Activated CD8-positive, alpha-beta memory T cell treated with anti-CD3 and anti-CD28 coated beads, Interleukin-2, amount 10 ng/mL, durations not matched to agents 7 days and 5 days (primary cell): ENCODE results near the gene CCDC122. TPM values are rescaled to one million over a fixed set of nuclear protein-coding genes. Genes with fewer than 3 reads are reported as not detected.
"Not testable (repeated sequence)": the region's sequence is repeated elsewhere in the genome, so short reads cannot be mapped to it uniquely, and the experiment has no call there.

Source experiments
- ATAC-seq: fragments of 150-1000 bp; cut with Tn5 transposase; one replicate; pipeline ENCODE4 v1.10.0; 2021; ENCODE audit warnings: moderate library complexity
- CTCF ChIA-PET: fragments of 350-600 bp; sonication (Branson Sonifier 250); formaldehyde crosslinking; loops from one replicate; lab custom pipeline; 2021; ENCODE audit warnings: antibody characterized with exemption; lab: Charles Lee
- DNase-seq: peaks from one replicate; pipeline ENCODE4 v3.0.0-alpha.2; 2020
- H3K27ac Mint-ChIP-seq: one replicate; pipeline ENCODE4 v1.8.0; 2021; ENCODE audit warnings: mild to moderate bottlenecking, mixed read lengths
- H3K27me3 Mint-ChIP-seq: one replicate; pipeline ENCODE4 v1.8.0; 2021; ENCODE audit warnings: mixed read lengths
- H3K36me3 Mint-ChIP-seq: one replicate; pipeline ENCODE4 v1.8.0; 2021; ENCODE audit warnings: mild to moderate bottlenecking, mixed read lengths
- H3K4me1 Mint-ChIP-seq: one replicate; pipeline ENCODE4 v1.8.0; 2021; ENCODE audit warnings: mixed read lengths
- H3K4me3 Mint-ChIP-seq: one replicate; pipeline ENCODE4 v1.8.0; 2021; ENCODE audit warnings: mild to moderate bottlenecking, moderate library complexity, mixed read lengths
- H3K9me3 Mint-ChIP-seq: one replicate; pipeline ENCODE4 v1.8.0; 2022; ENCODE audit warnings: low read depth, mixed read lengths
- total RNA-seq, 2 experiments: library from RNA; stranded (reverse); gene quantifications; one replicate each; pipeline ENCODE4 v1.2.3, GENCODE V29; 2021

Gene CCDC122
- total RNA-seq, 2 experiments from 2014 or later: 1.3 to 2.0 TPM

DNA sequence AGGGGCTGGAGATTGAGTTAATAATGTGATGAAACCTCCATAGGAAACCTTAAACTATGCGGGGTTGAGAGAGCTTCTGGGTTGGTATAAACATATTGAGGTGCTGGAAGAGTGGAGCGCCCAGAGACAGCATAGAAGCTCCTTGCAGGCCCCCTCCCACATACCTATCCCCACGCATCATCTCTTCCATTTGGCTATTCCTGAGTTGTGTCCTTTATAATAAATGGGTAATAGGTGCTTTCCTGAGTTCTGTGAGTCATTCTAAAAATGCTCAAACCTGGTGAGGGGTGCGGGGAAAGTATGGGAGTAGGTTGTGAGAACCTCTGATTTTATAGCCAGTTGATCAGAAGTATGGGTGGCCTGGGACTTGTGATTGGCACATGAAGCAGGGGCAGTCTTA is 14.6 kb downstream of the CCDC122 start:
- CTCF ChIA-PET: interaction anchor here (0.6 kb wide), 1 partner anchor 896 kb away, joined by 3 read pairs; no protein-coding TSS in a partner anchor
- no peak for ATAC-seq
- Mint-ChIP-seq H3K4me1 (no peaks in the 10 kb centered on the region), H3K27me3 (no peaks in the 10 kb centered on the region), H3K27ac (no peak overlapping the region), H3K9me3 (no peaks in the 10 kb centered on the region), H3K36me3 (no peaks in the 10 kb centered on the region), H3K4me3 (no peak overlapping the region)
- no peak for DNase-seq

DNA sequence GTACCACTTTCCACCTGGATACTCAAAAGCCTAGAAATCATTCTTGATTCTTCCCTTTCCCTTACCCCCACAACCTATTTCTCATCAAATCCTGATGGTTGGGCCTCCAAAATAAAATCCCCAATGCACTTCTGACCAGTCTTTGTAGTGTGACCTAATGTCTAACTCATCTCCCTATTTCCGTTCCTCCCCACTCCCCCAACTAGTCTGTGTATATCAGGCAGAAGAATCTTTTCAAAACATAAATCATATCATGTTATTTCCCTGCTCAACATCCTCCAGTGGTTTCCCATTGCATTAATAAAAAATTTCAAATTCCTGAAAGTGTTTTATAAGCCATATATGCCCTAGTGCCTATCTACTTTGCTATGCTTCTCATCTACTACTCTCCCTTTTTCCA is 17.7 kb downstream of the CCDC122 start:
- H3K27me3 Mint-ChIP-seq: no peaks in the 10 kb centered on the region
- no peaks in the 10 kb centered on the region for H3K9me3 Mint-ChIP-seq
- no peak for ATAC-seq
- H3K36me3 Mint-ChIP-seq: no peaks in the 10 kb centered on the region
- H3K4me3 Mint-ChIP-seq: no peak overlapping the region
- H3K4me1 Mint-ChIP-seq: no peaks in the 10 kb centered on the region
- no peak for DNase-seq
- no peak overlapping the region for H3K27ac Mint-ChIP-seq
- CTCF ChIA-PET: no interaction called here

DNA sequence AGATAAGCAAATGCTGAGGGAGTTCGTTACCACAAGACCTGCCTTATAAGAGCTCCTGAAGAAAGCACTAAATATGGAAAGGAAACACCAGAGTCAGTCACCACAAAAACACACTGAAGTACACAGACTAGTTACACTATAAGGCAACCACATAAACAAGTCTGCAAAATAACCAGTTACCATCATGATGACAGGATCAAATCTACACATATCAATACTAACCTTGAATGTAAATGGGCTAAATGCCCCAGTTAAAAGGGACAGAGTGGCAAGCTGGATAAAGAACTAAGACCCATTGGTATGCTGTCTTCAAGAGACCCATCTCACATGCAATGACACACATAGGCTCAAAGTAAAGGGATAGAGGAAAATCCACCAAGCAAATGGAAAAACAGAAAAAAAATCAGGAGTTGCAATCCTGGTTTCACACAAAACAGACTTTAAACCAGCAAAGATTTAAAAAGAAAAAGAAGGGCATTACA is 26.6 kb downstream of the CCDC122 start:
- H3K36me3 Mint-ChIP-seq: peaks cover 12% of the 10 kb centered on the region
- CTCF ChIA-PET: no interaction called here
- no peak overlapping the region for H3K4me3 Mint-ChIP-seq
- DNase-seq (no peak), ATAC-seq (no peak)
- H3K9me3 Mint-ChIP-seq: peaks cover 31% of the 10 kb centered on the region
- H3K27me3 Mint-ChIP-seq: no peaks in the 10 kb centered on the region
- H3K4me1 Mint-ChIP-seq: no peaks in the 10 kb centered on the region
- no peak overlapping the region for H3K27ac Mint-ChIP-seq

DNA sequence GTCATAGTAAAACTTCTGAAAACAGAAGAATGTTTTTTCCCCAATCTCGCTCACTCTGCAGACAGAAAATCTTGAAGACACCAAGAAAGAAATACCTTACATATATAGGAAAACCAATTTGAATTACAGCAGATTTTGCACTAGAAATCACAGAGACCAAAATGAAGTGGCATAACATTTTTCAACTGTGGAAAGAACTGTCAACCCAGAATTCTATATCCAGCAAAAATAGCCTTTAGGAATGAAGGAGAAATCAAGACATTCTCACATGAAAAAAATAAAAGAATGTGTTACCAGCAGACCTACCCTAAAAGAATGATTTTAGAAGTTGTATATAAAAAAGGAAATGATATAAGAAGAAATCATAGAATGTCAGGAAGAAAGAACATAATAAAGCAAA is 28.7 kb downstream of the CCDC122 start:
- no peak for ATAC-seq
- Mint-ChIP-seq H3K4me1 (no peaks in the 10 kb centered on the region), H3K36me3 (peaks cover 10% of the 10 kb centered on the region), H3K27me3 (no peaks in the 10 kb centered on the region), H3K9me3 (peaks cover 31% of the 10 kb centered on the region), H3K27ac (no peak overlapping the region), H3K4me3 (no peak overlapping the region)
- no peak for DNase-seq
- CTCF ChIA-PET: no interaction called here

DNA sequence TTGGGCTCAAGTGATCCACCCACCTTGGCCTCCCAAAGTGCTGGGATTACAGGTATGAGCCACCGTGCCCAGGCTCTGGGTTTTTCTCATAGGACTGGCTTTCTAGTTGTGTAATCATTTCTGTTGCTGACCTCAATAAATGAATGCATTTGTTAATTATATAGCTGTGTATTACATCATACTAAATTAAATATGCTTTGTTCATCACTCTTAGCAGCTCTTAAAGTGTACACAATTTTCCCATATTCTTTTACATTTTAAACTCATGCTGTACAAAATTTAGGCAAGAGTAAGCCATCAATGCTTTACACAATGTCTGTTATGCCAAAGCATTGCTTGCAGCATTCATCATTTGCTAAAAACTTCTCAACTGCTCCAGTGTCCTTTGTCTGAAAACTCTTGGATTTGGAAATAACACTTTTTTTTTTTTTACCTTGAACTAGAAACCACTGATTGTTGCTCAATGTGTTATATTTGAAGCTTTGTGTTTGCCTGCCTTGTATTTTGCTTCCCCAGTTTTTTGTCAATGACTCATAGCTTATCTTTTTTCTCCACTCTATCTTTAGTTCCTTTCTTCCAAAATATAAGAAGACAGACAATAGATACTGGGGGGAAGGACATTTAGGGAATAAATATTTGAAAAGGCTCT is 31.4 kb downstream of the CCDC122 start:
- H3K4me3 Mint-ChIP-seq: no peak overlapping the region
- H3K4me1 Mint-ChIP-seq: no peaks in the 10 kb centered on the region
- peaks cover 3% of the 10 kb centered on the region for H3K27me3 Mint-ChIP-seq
- DNase-seq (no peak), ATAC-seq (no peak)
- peaks cover 23% of the 10 kb centered on the region for H3K9me3 Mint-ChIP-seq
- CTCF ChIA-PET: no interaction called here
- H3K36me3 Mint-ChIP-seq: peaks cover 8% of the 10 kb centered on the region
- no peak overlapping the region for H3K27ac Mint-ChIP-seq

DNA sequence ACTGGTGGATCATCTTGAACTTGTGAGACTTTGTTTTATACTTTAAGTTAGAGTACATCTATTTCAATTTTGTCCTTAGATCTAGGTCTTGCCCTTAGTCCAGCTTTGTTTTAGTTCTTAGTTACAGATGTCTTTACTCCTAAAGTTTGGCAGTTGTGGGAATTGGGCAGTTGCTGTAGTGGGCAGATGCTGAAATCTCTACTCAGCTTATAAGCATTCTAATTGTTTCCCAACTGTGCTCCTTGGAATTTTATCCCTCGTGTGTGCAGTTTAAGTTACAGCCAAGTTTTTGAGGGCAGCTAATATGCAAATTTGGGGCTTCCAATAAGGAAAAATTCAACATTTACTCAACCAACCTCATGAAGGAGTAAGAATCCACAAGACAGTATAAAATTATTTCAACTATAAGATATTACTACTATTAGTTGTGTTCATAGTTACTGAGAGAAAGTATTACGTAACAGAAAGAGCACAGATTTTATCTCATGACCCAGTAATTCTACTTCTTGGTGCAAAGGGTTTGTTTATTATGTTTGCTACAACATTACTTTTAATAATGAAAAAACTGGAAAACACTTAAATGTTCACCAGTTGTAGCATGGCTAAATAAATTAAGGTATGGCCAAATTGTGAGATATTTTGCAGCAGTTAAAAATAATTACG is 32.9 kb downstream of the CCDC122 start:
- no peak for DNase-seq
- H3K4me3 Mint-ChIP-seq: no peak overlapping the region
- H3K9me3 Mint-ChIP-seq: peaks cover 12% of the 10 kb centered on the region
- peaks cover 3% of the 10 kb centered on the region for H3K27me3 Mint-ChIP-seq
- ATAC-seq: no peak
- CTCF ChIA-PET: no interaction called here
- H3K36me3 Mint-ChIP-seq: peaks cover 2% of the 10 kb centered on the region
- H3K27ac Mint-ChIP-seq: no peak overlapping the region
- no peaks in the 10 kb centered on the region for H3K4me1 Mint-ChIP-seq

DNA sequence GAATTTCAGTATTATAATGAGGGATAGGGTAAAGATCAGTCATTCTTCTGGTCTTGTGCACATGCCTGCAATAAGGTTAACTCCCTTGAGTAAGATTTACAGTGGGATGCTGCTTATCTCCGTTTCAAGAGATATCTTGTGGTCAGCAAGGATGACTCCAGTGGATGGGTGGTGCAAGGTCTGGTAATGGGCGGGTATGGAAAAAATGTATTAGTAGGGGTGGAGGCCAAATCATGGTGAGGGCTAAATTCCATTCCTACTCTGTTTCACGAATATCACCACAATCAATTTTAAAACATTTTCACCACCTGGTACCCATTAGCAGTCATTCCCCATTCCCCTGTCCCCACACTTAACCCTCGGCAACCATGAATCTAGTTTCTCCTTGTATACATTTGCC is 40.6 kb downstream of the CCDC122 start:
- Mint-ChIP-seq H3K27ac (no peak overlapping the region), H3K27me3 (no peaks in the 10 kb centered on the region), H3K4me1 (no peaks in the 10 kb centered on the region), H3K9me3 (peaks cover 1% of the 10 kb centered on the region), H3K4me3 (no peak overlapping the region), H3K36me3 (no peaks in the 10 kb centered on the region)
- ATAC-seq: no peak
- CTCF ChIA-PET: interaction anchor here (0.6 kb wide), 1 partner anchor 596 kb away, joined by 4 read pairs; no protein-coding TSS in a partner anchor
- no peak for DNase-seq

DNA sequence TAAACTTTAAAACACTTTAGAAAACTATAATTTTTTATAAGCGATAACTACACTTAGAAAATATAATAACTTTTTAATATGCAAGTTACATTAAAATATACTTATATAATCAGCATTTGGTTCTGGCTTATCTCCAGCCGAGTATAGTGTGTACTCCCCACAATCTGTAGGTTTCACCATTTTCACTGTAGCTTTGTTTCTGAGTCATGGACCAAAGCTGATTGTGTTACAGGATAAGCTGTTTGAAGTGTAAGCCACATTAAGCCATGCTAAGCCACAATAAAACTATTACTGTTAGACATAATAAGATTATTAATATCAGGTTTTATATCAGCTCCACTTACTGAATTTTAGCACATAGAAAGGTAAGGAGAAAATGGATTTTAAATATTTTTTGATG is 43.8 kb downstream of the CCDC122 start:
- H3K4me1 Mint-ChIP-seq: no peaks in the 10 kb centered on the region
- no peak overlapping the region for H3K4me3 Mint-ChIP-seq
- ATAC-seq (no peak), DNase-seq (no peak)
- no peaks in the 10 kb centered on the region for H3K36me3 Mint-ChIP-seq
- no peak overlapping the region for H3K27ac Mint-ChIP-seq
- CTCF ChIA-PET: no interaction called here
- H3K27me3 Mint-ChIP-seq: peaks cover 11% of the 10 kb centered on the region
- H3K9me3 Mint-ChIP-seq: no peaks in the 10 kb centered on the region

DNA sequence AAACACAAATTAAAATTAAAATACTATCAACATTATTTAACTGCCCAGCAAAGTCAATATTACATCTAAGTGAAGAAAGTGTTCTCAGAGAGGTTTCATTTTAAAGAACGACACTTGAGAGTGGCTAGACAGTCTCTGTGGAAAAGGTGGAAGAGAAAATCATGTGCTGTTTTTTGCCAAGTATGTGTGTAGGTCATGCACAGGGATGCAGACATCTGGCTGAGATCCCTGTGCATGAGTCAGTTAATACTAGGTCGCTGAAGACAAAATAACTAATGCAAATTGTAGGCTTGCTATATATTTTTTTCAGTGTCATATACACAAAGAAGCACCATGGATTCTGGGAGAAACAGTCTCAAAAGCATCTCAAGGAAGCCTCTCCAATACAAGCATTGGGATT is 48.5 kb downstream of the CCDC122 start:
- ATAC-seq: no peak
- Mint-ChIP-seq H3K4me3 (no peak overlapping the region), H3K27me3 (peaks cover 20% of the 10 kb centered on the region), H3K4me1 (no peaks in the 10 kb centered on the region), H3K27ac (no peak overlapping the region), H3K9me3 (no peaks in the 10 kb centered on the region), H3K36me3 (no peaks in the 10 kb centered on the region)
- CTCF ChIA-PET: no interaction called here
- DNase-seq: no peak

DNA sequence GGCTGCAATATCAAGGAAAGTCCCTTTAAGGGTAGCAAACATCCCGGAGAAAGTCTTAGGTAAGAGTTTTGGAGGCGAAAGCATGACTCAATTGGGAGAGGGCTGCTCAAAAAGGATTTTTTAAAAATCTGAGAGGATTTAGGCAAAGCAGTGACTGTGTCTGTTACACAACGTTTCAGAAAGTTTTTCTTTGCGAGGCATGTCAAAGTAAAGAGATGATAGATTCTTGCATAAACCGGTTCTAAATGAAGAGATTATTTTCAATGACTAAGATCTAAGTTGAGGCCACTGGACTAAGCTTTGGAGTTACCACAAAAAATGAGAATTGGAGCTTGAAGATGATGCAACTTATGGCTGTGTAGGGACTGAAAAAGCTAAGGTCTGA is 49.1 kb downstream of the CCDC122 start:
- no peak overlapping the region for H3K27ac Mint-ChIP-seq
- H3K36me3 Mint-ChIP-seq: no peaks in the 10 kb centered on the region
- no peak overlapping the region for H3K4me3 Mint-ChIP-seq
- no peak for ATAC-seq
- DNase-seq: no peak
- CTCF ChIA-PET: no interaction called here
- H3K9me3 Mint-ChIP-seq: no peaks in the 10 kb centered on the region
- H3K27me3 Mint-ChIP-seq: peaks cover 20% of the 10 kb centered on the region
- H3K4me1 Mint-ChIP-seq: no peaks in the 10 kb centered on the region

DNA sequence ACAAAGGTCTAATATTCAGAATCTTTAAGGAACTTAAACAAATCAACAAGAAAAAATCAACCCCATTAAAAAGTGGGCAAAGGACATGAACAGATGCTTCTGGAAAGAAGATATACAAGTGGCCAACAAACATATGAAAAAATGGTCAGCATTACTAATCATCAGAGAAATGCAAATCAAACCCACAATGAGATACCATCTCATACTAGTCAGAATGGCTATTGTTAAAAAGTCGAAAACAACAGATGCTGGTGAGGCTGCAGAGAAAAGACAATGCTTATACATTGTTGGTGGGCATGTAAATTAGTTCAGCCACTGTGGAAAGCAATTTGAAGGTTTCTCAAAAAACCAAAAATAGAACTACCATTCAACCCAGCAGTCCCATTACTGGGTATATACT is 54.9 kb downstream of the CCDC122 start:
- CTCF ChIA-PET, H3K4me1 Mint-ChIP-seq, ATAC-seq, H3K4me3 Mint-ChIP-seq, H3K36me3 Mint-ChIP-seq, H3K9me3 Mint-ChIP-seq, H3K27ac Mint-ChIP-seq, DNase-seq: not testable (repeated sequence)
- H3K27me3 Mint-ChIP-seq: peaks cover 15% of the 10 kb centered on the region

DNA sequence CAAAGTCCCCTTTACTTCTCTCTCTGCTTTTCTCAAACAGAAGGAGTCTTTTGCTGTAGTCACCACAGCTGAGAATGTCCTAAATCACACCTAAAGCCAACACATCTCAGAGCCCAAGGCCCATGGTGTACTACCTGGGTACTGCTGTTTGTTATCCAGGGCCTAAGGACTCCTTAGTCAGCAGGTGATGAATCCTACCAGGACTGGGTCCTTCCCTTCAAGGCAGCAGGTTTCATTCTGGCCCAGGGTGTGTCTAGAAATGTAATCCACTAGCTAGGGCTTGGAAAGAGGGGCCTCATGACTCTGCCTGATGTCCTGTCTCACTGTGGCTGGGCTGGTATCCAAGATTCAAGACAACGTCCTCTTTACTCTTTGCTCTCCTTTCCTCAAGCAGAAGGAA is 56.6 kb downstream of the CCDC122 start:
- Mint-ChIP-seq H3K4me3 (no peak overlapping the region), H3K4me1 (no peaks in the 10 kb centered on the region), H3K36me3 (no peaks in the 10 kb centered on the region), H3K27ac (no peak overlapping the region), H3K9me3 (no peaks in the 10 kb centered on the region), H3K27me3 (peaks cover 18% of the 10 kb centered on the region)
- CTCF ChIA-PET: no interaction called here
- no peak for DNase-seq
- no peak for ATAC-seq

DNA sequence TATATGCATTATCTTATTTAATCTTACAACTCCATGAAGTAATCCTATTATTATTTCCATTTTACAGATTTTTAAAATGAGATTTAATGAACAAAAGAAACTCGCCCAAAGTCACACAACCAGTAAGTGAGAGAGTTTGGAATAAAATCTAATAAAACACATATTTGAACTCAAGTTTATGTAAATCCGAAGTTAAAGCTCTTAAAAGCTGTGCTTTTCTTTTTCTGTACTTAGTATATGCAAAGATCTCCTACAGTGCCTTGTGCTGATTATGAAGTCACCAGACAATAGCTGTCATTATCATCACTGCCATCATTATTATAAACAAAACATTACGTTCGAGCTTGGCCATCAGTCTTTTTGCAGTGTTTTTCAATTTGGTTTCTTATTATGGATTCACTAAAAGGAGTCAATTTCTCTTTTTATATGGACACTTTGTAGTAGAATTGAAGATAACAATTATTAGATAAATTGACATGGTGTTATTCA is 63.1 kb downstream of the CCDC122 start:
- no peak for ATAC-seq
- H3K27me3 Mint-ChIP-seq: peaks cover 33% of the 10 kb centered on the region
- no peak overlapping the region for H3K4me3 Mint-ChIP-seq
- CTCF ChIA-PET: interaction anchor here (2.8 kb wide), 1 partner anchor 12 kb away, joined by 9 read pairs; no protein-coding TSS in a partner anchor
- H3K36me3 Mint-ChIP-seq: no peaks in the 10 kb centered on the region
- no peaks in the 10 kb centered on the region for H3K9me3 Mint-ChIP-seq
- no peaks in the 10 kb centered on the region for H3K4me1 Mint-ChIP-seq
- no peak for DNase-seq
- H3K27ac Mint-ChIP-seq: no peak overlapping the region

DNA sequence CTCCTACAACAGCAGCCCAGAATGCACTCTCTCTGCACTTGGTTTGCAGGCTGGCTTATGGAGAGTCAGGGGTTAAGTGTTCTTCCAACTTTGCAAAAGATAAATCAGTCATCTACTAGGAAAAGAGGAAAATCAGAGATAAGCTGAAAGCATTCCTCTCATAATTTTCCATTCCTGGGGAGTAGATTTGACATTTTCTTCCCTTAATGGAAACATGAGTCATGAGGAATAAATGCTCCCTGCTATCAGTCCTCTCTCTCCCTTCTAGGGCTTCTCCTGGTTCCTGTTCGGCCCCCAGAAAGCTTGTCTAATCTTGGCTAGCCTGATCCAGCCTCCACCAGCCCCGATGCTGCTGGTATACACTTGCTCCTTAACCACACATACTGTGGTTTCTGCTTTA is 64.3 kb downstream of the CCDC122 start:
- no peaks in the 10 kb centered on the region for H3K4me1 Mint-ChIP-seq
- peaks cover 28% of the 10 kb centered on the region for H3K27me3 Mint-ChIP-seq
- no peak overlapping the region for H3K4me3 Mint-ChIP-seq
- H3K36me3 Mint-ChIP-seq: no peaks in the 10 kb centered on the region
- DNase-seq (no peak), ATAC-seq (no peak)
- CTCF ChIA-PET: interaction anchor here (2.8 kb wide), 1 partner anchor 11 kb away, joined by 9 read pairs; no protein-coding TSS in a partner anchor
- no peaks in the 10 kb centered on the region for H3K9me3 Mint-ChIP-seq
- no peak overlapping the region for H3K27ac Mint-ChIP-seq
